Stimulated activated CD4-positive, alpha-beta T cell treated with anti-CD3 and anti-CD28 coated beads, TNF-alpha, amount 100 ng/mL, for 48 hours (primary cell): ENCODE results near the gene MAP1B.

Experiments
- DNase-seq, 3 donors: peaks; one replicate each; pipeline ENCODE4 v3.0.0-alpha.2; 2020; ENCODE audit warnings: low read depth in 3 of 3

MAP1B gene

DNA sequence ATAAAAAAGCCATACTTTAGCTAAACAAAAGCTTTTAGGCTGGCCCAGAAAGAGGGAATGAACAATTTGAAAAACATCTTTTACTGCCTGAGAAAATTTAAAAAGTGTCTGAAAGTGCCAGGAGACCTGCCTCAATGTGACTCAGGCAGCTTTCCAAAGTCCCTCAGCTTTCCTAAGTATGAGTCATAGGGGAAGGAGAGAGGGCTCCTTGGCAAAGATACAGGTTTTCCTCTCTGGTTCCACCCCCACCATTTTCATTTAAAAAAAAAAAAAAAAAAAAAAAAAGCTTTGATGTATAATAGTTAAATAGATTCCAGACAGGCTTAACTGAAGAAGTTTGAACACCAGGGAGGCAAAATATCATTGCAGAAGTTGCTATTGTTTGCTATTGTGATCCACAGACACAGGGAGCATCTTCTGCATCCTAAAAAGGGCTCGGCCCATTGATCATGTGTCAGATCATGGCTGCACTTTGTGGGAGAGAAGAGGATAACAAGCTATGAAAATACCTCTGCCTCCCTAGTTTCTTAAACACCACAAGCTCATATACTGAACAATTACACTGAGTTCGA lies 141.2 kb downstream of the MAP1B start:
- DNase-seq = no peak

DNA sequence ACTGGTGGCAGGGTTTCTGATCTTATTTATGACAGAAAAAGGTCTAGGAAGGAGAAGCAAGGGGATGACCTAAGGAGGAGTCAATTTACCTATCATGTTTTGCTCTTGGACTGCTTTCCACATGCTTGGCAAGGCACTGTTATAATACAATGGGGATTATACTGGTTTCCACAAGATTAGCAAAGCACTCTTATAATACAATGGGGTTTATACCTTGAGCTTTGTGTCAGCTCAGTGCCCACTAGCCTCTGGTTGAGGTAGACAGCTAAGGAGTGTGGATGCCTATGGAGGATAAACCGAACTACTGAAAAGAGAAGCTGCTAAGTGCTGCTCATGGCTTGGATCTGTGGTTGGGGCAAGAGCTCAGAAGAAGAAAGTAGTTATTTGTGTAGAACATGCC lies 144.1 kb downstream of the MAP1B start:
- no peak for DNase-seq

DNA sequence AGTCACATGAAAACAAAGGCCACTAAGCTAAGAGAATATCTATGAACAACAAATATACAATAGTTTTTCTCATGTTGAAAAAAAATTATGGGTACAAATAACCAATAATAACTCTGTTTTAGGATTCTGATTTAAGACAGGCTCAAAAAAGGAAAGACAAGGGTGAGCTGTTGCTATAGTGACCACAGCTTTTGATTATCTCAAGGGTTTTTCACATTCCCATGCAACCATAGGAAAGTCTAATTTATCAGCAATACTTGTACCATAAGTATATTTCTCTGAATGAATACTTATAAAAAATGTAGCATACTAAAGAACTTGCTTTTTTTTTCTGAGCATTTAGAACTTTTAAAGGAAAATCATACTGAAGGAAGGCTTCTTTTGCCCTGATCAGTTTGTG lies 144.7 kb downstream of the MAP1B start:
- DNase-seq = no peak

GRCh38 chr5:72252574-72253155 lies 145.4 kb downstream of the MAP1B start:
- no peak for DNase-seq

DNA sequence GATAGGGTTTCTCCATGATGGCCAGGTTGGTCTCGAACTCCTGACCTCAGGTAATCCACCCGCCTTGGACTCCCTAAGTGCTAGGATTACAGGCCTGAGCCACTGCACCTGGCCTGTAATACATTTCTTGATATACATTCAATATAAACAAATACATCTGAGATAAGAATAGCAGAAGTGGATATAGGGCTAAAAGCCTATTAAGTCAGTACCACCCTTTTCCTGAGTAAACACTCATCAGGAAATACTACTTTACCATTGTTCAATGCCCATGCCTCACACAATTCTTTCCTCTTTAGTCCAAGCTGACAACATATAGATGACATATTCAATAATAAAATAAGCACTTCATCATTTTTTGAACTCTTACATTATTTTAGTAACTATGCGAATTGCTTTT lies 148.0 kb downstream of the MAP1B start:
- DNase-seq = no peak

- no peak for DNase-seq
These were observed 148.4 kb downstream of the MAP1B start for GRCh38 chr5:72255670-72256069.

GRCh38 chr5:72256536-72256935 lies 149.3 kb downstream of the MAP1B start:
- DNase-seq = no peak
